ENCODE measurements around the gene MOB3B.
"Not testable (repeated sequence)": the region's sequence is repeated elsewhere in the genome, so short reads cannot be mapped to it uniquely, and the experiment has no call there.

The MOB3B gene

GRCh38 chr9:27470291-27470856, 59.2 kb downstream of the MOB3B start:
- TF ChIP-seq CTCF (IDR thresholded peaks at IDR 0.05; ENCODE audit: extremely low read depth, missing control alignments) = no peak
- no peak for DNase-seq (ENCODE audit: low spot score)

- DNase-seq (ENCODE audit: low spot score) = no peak
Measured at GRCh38 chr9:27469550-27469949, 60.1 kb downstream of the MOB3B start.

GRCh38 chr9:27468462-27469110, 61.0 kb downstream of the MOB3B start:
- no peak for TF ChIP-seq CTCF (IDR thresholded peaks at IDR 0.05; ENCODE audit: extremely low read depth, missing control alignments)
- DNase-seq (ENCODE audit: low spot score) = no peak

More at GRCh38 chr9:27469550-27469949, 60.1 kb downstream of the MOB3B start:
- no peak for TF ChIP-seq CTCF (IDR thresholded peaks at IDR 0.05; ENCODE audit: extremely low read depth, missing control alignments)

- no peak for TF ChIP-seq CTCF (IDR thresholded peaks at IDR 0.05; ENCODE audit: extremely low read depth, missing control alignments)
- DNase-seq (ENCODE audit: low spot score) = no peak
Measured at GRCh38 chr9:27468000-27468399, 61.6 kb downstream of the MOB3B start.

GRCh38 chr9:27467486-27467885, 62.1 kb downstream of the MOB3B start:
- no peak for TF ChIP-seq CTCF (IDR thresholded peaks at IDR 0.05; ENCODE audit: extremely low read depth, missing control alignments)
- no peak for DNase-seq (ENCODE audit: low spot score)

GRCh38 chr9:27466516-27466915, 63.1 kb downstream of the MOB3B start:
- not testable (repeated sequence) for DNase-seq (ENCODE audit: low spot score)

GRCh38 chr9:27464950-27465349, 64.7 kb downstream of the MOB3B start:
- DNase-seq (ENCODE audit: low spot score) = not testable (repeated sequence)

- no peak for TF ChIP-seq CTCF (IDR thresholded peaks at IDR 0.05; ENCODE audit: extremely low read depth, missing control alignments)
- no peak for DNase-seq (ENCODE audit: low spot score)
Measured at GRCh38 chr9:27462846-27463245, 66.8 kb downstream of the MOB3B start.

All from GM20000 (cell line).